Activated naive CD4-positive, alpha-beta T cell treated with anti-CD3 and anti-CD28 coated beads, Interleukin-2, amount 50 U/mL, for 72 hours (primary cell): Measurements from ENCODE around the gene RALY. TPM values are rescaled to one million over a fixed set of nuclear protein-coding genes. Genes with fewer than 3 reads are reported as not detected.
A peak's percentile ranks its signal among the peaks of the same experiment; 100 is the strongest.
"Not testable (repeated sequence)": the region's sequence is repeated elsewhere in the genome, so short reads cannot be mapped to it uniquely, and the experiment has no call there.

Experiments used
- ATAC-seq, 2 donors: fragments of 150-1000 bp; cut with Tn5 transposase; 2 replicates each; pipeline ENCODE4 v1.10.0; 2021; ENCODE audit warnings: mild to moderate bottlenecking in 2 of 2, moderate library complexity in 2 of 2
- DNase-seq, 2 donors: peaks; one replicate each; pipeline ENCODE4 v3.0.0; 2021 to 2022; ENCODE audit warnings: low spot score in 2 of 2
- H3K27ac Mint-ChIP-seq, 2 donors: one replicate each; pipeline ENCODE4 v1.8.0; 2022; ENCODE audit warnings: mild to moderate bottlenecking in 2 of 2, mixed read lengths in 2 of 2
- H3K36me3 Mint-ChIP-seq, 2 donors: one replicate each; pipeline ENCODE4 v1.8.0; 2022; ENCODE audit warnings: mixed read lengths in 2 of 2
- H3K9me3 Mint-ChIP-seq, 2 donors: one replicate each; pipeline ENCODE4 v1.8.0; 2022; ENCODE audit warnings: mixed read lengths in 2 of 2
- total RNA-seq, 2 donors: library from RNA; stranded (reverse); gene quantifications; one replicate each; pipeline ENCODE4 v1.2.3, GENCODE V29; 2022

RALY gene
- total RNA-seq, 2 donors from 2014 or later = 125 to 148 TPM

DNA sequence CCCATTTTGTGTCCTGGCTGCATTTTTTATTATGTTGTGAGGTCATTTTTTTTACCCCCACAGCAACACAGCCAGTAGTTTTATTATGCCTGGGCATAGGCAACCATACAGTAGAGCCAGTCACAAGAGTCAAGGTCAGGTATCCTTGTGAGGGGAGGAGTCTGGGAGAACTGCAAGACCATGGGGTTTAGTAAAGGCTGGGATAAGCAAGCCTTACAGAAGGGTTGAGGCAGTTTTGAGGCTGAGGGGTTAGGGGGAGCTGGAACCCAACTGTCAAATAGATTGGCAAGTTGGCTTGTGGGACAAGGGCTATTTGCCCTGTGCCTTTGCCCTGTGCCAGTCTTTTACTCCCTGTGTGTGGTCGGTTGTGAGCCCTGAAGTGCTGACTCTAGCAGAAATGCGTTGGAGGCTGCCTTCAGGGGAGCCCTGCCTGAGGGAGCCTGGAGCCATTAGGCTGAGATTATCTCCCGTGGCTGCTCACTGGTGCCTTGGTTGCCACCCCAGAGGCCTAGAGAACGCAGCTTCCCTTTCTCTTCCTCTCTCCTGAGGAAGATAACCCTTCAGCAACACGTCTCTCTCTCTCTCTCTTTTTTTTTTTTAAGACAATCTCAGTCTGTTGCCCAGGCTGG, 31.1 kb downstream of the RALY start:
- no peak for ATAC-seq
- peak overlapping the region in 1 of 2 donors; percentile 57 for H3K27ac Mint-ChIP-seq

DNA sequence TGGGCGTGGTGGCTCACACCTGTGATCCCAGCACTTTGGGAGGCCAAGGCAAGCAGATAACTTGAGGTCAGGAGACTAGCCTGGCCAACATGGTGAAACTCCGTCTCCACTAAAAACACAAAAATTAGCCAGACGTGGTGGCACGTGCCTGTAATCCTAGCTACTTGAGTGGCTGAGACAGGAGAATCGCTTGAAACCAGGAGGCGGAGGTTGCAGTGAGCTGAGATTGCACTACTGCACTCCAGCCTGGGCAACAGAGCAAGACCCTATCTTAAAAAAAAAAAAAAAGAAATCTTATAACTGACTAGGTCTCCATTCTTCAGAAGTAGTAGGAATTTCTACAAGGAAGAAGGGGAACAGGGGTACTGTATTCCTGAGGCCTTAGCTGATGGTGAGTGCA, 34.3 kb downstream of the RALY start:
- H3K27ac Mint-ChIP-seq = peak overlapping the region in 1 of 2 donors; percentile 68
- DNase-seq, ATAC-seq, H3K9me3 Mint-ChIP-seq, H3K36me3 Mint-ChIP-seq: not testable (repeated sequence)

More for the DNA sequence above, 31.1 kb downstream of the RALY start:
- no peak for DNase-seq
- Mint-ChIP-seq H3K36me3 (no peaks in the 10 kb centered on the region), H3K9me3 (no peaks in the 10 kb centered on the region)

- no peak for DNase-seq
- H3K27ac Mint-ChIP-seq = no peak overlapping the region
- no peak for ATAC-seq
- H3K36me3 Mint-ChIP-seq = no peaks in the 10 kb centered on the region
- no peaks in the 10 kb centered on the region for H3K9me3 Mint-ChIP-seq
Observed at GRCh38 chr20:34029415-34029814, 35.7 kb downstream of the RALY start.

DNA sequence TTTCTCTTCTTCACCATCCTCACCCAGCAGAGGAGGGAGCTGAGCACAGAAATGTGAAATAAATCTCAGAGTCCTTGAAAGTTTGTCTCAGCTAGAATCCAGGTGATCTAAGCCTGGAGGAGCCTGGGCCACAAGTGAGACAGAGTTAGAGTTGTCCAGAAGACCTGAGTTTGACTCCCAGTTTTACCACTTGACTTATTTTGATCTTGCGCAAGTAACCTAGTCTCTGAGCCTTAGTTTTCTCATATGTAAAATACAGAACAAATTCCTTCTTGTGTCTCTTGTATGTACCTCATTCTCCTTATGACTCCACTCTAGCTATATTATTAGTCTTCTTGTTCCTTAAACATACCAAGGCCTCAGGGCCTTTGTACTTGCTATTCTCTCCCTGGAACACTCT, 36.7 kb downstream of the RALY start:
- Mint-ChIP-seq H3K27ac (peak overlapping the region; percentile 20 to 73), H3K9me3 (no peaks in the 10 kb centered on the region), H3K36me3 (no peaks in the 10 kb centered on the region)
- no peak for DNase-seq
- no peak for ATAC-seq

GRCh38 chr20:34033903-34034302, 40.2 kb downstream of the RALY start:
- no peak for ATAC-seq
- no peaks in the 10 kb centered on the region for H3K9me3 Mint-ChIP-seq
- H3K36me3 Mint-ChIP-seq = no peaks in the 10 kb centered on the region
- no peak for DNase-seq
- H3K27ac Mint-ChIP-seq = no peak overlapping the region

GRCh38 chr20:34037121-34037520, 43.4 kb downstream of the RALY start:
- ATAC-seq (peak; percentile 96 to 100), DNase-seq (peak; percentile 35 to 56)
- Mint-ChIP-seq H3K9me3 (no peaks in the 10 kb centered on the region), H3K27ac (peak overlapping the region; percentile 82 to 90), H3K36me3 (no peaks in the 10 kb centered on the region)

DNA sequence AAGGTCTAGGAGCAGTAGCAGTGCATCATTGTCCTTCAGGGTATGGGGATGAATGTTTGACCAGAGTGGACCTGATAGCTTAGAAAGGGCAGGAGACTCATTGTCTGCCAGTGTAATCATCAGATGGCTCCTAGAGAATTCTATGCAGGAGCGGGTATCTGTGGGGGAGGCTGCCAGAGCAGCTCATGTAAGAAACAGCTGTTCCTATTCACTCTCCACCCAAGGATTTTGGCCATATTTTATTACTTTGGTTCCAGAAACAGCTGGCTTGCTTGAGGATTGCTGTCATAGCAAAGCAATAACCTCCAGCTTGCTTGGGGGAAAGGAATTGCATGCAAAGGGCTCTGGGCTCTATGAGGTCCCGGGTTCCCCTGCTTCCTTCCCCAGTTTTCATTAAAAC, 44.1 kb downstream of the RALY start:
- no peaks in the 10 kb centered on the region for H3K9me3 Mint-ChIP-seq
- ATAC-seq = no peak
- no peak for DNase-seq
- peak overlapping the region in 1 of 2 donors; percentile 82 for H3K27ac Mint-ChIP-seq
- no peaks in the 10 kb centered on the region for H3K36me3 Mint-ChIP-seq

DNA sequence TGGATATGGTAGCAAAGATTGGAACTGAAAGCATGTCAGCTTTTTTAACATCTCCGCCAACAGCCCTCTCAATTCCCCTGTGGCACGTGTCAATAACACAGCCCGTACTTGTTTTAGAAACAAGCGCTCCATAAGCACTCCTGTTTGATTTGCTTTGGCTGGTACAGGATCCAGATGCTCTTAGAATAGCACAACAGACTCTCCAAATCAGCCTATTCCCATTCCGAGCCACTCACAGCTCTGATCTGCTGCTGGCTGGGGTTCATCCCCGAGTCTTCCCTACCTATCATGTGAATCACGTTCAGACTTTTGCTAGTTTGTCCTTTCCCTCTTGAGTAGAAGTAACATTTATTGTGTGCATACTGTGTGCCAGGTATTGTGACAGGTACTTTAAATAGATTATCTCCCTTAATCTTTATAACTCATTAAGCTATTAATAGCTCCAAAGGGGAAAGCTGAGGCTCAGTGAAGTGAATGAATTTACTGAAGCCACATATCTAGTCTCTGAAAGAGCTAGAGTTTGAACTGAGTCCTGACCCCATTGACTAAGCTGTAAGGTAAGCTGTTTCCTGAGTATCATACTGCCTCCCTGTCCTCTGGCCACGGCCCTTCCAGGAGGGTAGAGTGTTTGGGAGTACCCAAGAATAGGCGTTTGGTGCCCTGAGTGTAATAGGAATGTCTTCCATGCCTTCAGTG, 46.7 kb downstream of the RALY start:
- Mint-ChIP-seq H3K36me3 (no peaks in the 10 kb centered on the region), H3K27ac (peak overlapping the region in 1 of 2 donors; percentile 1), H3K9me3 (no peaks in the 10 kb centered on the region)
- DNase-seq (no peak), ATAC-seq (no peak)

DNA sequence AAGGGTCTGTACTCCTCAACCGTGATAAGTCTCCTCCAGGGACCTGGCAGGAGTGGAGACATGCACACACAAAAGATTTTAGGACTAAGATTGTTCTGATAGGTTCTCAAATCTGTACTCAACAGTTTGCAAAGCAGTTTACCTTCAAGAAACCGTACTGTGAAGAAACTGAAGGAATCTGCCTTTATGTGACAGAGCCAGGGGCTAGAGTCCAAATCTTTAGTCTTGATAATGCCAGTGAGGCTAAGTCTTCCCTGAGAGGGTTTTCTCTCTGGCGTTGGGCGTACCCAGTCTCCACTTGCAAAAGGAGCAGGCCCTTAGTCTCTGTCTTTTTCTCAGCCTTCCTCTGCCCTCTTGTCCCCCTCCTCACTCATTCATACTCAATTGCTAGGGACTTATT, 47.5 kb downstream of the RALY start:
- Mint-ChIP-seq H3K27ac (peak overlapping the region in 1 of 2 donors; percentile 12), H3K9me3 (no peaks in the 10 kb centered on the region), H3K36me3 (no peaks in the 10 kb centered on the region)
- no peak for DNase-seq
- ATAC-seq = no peak

DNA sequence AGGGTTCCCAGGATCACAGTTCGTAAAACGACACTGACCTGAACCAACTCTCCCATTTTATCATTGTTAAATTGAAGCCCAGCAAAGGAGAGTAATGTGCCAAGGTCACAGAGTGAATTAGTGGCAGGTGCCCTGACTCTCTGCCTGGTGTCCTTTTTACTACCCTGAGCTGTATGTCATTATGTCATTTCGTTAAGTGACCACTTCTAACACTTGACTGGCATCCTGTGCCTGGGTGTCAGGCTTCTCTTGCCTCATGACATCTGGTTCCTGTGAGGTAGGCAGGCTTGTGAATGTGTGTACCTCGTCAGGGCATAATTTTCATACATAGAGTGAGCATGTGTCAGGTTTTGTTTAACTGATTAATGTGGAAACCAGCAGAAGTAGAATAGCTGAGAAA, 48.6 kb downstream of the RALY start:
- DNase-seq = no peak
- no peak for ATAC-seq
- Mint-ChIP-seq H3K9me3 (no peaks in the 10 kb centered on the region), H3K36me3 (no peaks in the 10 kb centered on the region), H3K27ac (no peak overlapping the region)

GRCh38 chr20:34043025-34043424, 49.3 kb downstream of the RALY start:
- no peaks in the 10 kb centered on the region for H3K9me3 Mint-ChIP-seq
- no peaks in the 10 kb centered on the region for H3K36me3 Mint-ChIP-seq
- ATAC-seq = no peak
- peak overlapping the region in 1 of 2 donors; percentile 1 for H3K27ac Mint-ChIP-seq
- DNase-seq = no peak

DNA sequence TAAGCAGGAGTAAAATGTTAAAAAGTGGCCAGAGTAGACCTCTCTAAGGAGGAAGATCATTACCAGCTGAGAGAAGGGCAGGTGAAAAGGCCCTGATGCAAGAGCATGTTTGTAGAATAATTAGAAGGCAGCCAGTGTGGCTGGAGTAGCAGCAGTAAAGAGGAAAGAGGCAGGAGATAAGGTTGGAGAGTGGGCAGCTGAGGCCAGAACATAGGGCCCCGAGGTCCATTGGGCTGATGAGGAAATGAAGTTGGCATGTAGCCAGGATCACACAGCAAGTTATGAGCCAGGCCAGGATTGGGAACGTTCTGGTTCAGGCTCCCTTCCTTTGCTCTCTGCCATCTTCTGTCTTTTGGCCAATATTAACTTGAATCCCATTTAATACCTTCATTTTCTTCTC, 51.6 kb downstream of the RALY start:
- Mint-ChIP-seq H3K36me3 (no peaks in the 10 kb centered on the region), H3K9me3 (no peaks in the 10 kb centered on the region), H3K27ac (no peak overlapping the region)
- DNase-seq (no peak), ATAC-seq (no peak)

- H3K27ac Mint-ChIP-seq = no peak overlapping the region
- DNase-seq (no peak), ATAC-seq (no peak)
- H3K9me3 Mint-ChIP-seq = no peaks in the 10 kb centered on the region
- no peaks in the 10 kb centered on the region for H3K36me3 Mint-ChIP-seq
Observed at GRCh38 chr20:34045930-34046725, 52.4 kb downstream of the RALY start.

DNA sequence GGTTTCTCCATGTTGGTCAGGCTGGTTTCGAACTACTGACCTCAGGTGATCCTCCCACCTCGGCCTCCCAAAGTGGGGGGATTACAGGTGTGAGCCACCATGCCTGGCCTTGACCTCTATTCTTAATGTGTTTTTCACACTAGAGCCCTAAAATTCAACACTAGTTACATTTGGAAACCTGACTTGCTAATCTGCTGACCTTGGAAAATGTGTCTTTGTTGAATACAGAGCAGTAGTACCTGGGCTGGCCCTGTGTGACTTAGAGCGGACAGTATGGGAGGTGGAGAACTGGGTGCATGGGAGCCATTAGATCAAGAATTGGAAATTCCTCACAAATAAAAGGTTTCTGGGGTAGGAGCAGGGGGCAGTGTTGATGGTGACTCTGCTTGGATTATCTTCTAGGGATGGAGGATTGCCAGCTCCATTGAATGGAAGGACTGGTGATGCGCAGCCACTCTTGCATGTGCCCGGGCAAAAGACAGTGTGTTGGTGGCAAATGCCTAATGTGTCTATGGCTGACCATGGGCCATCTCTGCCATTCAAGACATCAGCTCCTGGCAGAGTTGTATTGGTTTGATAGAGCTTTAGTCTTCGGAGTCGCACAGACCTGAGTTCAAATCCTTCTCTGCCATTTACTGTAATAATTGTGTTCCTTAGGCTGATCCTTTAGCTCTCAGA, 53.4 kb downstream of the RALY start:
- Mint-ChIP-seq H3K9me3 (no peaks in the 10 kb centered on the region), H3K27ac (peak overlapping the region in 1 of 2 donors; percentile 31), H3K36me3 (no peaks in the 10 kb centered on the region)
- ATAC-seq (no peak), DNase-seq (no peak)

DNA sequence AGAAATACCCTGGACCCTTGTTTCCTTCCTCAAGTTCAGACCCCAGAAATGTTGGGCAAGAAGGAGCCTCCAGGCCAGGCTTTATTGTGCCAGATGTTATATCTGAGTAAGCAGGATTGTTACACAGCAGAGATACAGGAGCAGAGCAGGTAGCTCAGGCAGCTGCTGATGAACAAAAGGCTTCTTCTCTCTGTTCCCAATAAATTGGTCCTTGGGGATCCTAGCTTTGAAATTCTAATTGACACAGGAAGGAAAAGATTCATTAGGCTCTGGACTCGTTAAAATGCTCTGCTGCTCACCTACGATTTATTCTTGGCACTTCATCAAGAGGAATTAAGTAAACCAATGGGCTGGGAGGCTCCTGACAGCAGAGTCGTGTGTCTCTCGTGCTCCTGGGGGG, 54.2 kb downstream of the RALY start:
- Mint-ChIP-seq H3K36me3 (no peaks in the 10 kb centered on the region), H3K27ac (no peak overlapping the region), H3K9me3 (no peaks in the 10 kb centered on the region)
- no peak for DNase-seq
- no peak for ATAC-seq

GRCh38 chr20:34049389-34049788, 55.7 kb downstream of the RALY start:
- Mint-ChIP-seq H3K9me3 (no peaks in the 10 kb centered on the region), H3K36me3 (no peaks in the 10 kb centered on the region), H3K27ac (peak overlapping the region in 1 of 2 donors; percentile 11)
- peak in 1 of 2 donors; percentile 48 for ATAC-seq
- DNase-seq = no peak
